SH-SY5Y (cell line): ENCODE data around the gene PTPN21.

Experiments used
- GATA2 ChIP-seq: IDR thresholded peaks from 2 replicates; pipeline ENCODE4 v1.6.1; 2011; ENCODE audit warnings: mild to moderate bottlenecking, low read depth, low read length
- GATA3 ChIP-seq: IDR thresholded peaks from 2 replicates; pipeline ENCODE4 v1.6.1; 2011; ENCODE audit warnings: low read depth, mild to moderate bottlenecking, low read length, moderate library complexity

DNA sequence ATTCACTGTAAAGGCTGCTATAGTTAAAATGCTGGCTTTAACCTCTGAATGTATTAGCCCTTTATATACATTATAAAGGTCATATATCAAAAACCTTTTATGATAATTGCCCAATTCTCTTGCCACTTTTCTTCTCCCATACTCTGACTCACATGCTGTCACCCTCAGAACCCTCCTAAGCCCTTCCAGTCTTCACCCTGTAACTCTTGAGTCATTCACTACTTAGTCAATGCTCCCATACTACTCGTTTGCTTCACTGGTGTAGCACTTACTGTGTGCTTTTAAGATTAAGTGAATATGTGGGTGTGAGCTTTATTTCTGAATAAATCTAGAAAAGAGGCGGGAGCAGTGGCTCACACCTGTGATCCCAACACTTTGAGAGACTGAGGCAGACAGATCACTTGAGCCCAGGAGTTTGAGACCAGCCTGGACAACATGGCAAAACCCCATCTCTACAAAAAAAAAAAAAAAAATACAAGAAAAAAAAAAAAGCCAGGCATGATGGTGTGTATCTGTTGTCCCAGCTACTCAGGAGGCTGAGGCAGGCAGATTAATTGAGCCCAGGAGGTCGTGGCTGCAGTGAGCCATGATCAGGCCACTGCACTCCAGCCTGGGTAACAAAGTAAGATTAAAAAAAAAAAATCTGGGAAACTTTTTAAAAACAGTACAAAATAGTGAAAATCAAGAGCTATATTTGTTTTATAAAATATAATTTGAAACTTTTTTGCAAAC, 131.7 kb downstream of the PTPN21 start:
- TF ChIP-seq GATA2 (no peak), GATA3 (no peak)
